ENCODE data around the gene PPT2.

DNA sequence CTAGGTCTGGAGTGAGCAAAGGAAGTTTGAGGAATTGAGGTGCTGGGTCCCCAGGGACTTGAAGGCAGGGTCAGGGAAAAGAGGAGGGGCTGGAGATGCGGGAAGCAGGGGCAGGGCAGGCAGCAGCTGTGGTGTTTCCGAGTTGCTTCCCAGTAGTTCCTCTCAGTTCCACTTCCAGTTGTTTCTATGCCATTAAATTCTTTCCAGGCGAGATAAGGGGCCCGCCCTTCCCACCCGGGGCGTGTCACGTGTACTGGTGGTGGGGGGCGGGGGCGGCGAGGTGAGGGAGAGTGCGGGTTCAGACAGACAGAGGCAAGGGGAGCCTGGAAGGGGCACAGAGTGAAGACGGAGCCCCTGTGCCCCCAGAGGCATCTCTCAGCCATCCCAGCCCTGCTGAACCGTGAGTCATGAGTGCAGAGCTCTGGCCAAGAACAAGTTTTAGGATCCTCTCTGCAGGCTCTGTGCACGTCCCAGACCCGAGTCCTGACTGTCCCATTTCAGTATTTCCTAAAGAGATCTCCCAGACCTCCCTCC, 45.8 kb upstream of the PPT2 start:
- TF ChIP-seq JUN (IDR thresholded peaks at IDR 0.05; ENCODE audit: borderline replicate concordance, insufficient read depth, insufficient read length, low read depth) (no peak), POLR2A (IDR thresholded peaks at IDR 0.05; ENCODE audit: low read depth, low read length) (no peak), EZH2 (IDR thresholded peaks at IDR 0.05; ENCODE audit: borderline replicate concordance, low read depth, low read length, severe bottlenecking) (no peak), POLR2AphosphoS5 (IDR thresholded peaks at IDR 0.05; ENCODE audit: insufficient read depth, low read depth, low read length) (no peak), FOS (IDR thresholded peaks at IDR 0.05; ENCODE audit: borderline replicate concordance, insufficient read depth, low read length) (no peak), MYC (IDR thresholded peaks at IDR 0.05; ENCODE audit: low read depth, low read length) (no peak), GATA2 (IDR thresholded peaks at IDR 0.05; ENCODE audit: insufficient read depth, insufficient read length, low read depth, low read length) (no peak)
- TF ChIP-seq, protein P1, sequence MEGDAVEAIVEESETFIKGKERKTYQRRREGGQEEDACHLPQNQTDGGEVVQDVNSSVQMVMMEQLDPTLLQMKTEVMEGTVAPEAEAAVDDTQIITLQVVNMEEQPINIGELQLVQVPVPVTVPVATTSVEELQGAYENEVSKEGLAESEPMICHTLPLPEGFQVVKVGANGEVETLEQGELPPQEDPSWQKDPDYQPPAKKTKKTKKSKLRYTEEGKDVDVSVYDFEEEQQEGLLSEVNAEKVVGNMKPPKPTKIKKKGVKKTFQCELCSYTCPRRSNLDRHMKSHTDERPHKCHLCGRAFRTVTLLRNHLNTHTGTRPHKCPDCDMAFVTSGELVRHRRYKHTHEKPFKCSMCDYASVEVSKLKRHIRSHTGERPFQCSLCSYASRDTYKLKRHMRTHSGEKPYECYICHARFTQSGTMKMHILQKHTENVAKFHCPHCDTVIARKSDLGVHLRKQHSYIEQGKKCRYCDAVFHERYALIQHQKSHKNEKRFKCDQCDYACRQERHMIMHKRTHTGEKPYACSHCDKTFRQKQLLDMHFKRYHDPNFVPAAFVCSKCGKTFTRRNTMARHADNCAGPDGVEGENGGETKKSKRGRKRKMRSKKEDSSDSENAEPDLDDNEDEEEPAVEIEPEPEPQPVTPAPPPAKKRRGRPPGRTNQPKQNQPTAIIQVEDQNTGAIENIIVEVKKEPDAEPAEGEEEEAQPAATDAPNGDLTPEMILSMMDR (IDR thresholded peaks at IDR 0.05; ENCODE audit: extremely low read depth in 1 of 2, insufficient read depth in 1 of 2, low read depth in 1 of 2, low read length in 2 of 2), result no peak
- TF ChIP-seq, protein P2, sequence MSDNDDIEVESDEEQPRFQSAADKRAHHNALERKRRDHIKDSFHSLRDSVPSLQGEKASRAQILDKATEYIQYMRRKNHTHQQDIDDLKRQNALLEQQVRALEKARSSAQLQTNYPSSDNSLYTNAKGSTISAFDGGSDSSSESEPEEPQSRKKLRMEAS (IDR thresholded peaks at IDR 0.05; ENCODE audit: insufficient read depth, insufficient read length), result no peak

Measured in endothelial cell of umbilical vein (primary cell).